K562 (cell line): Measurements from ENCODE around the gene ZNF891. TPM values are rescaled to one million over a fixed set of nuclear protein-coding genes. Genes with fewer than 3 reads are reported as not detected.

Experiments used
- BRF2 ChIP-seq: IDR thresholded peaks from 3 replicates; pipeline ENCODE4 v1.6.1; 2011; ENCODE audit warnings: borderline replicate concordance, mild to moderate bottlenecking; ENCODE audit not compliant: insufficient read length, insufficient read depth
- CBFB ChIP-seq: sonication (generic); formaldehyde crosslinking; IDR thresholded peaks from 2 replicates; pipeline ENCODE4 v1.4.0; 2020; ENCODE audit warnings: mild to moderate bottlenecking, missing genetic modification reagents
- CTBP1 ChIP-seq: fragments of 450-650 bp; IDR thresholded peaks from 2 replicates; pipeline ENCODE4 v1.6.1; 2016; ENCODE audit warnings: borderline replicate concordance
- EP400 ChIP-seq: fragments of 450-650 bp; IDR thresholded peaks from 2 replicates; pipeline ENCODE4 v1.6.1; 2017; ENCODE audit warnings: antibody characterized with exemption, mild to moderate bottlenecking, moderate library complexity
- EZH2 ChIP-seq: IDR thresholded peaks from 2 replicates; pipeline ENCODE4 v1.6.1; 2012; ENCODE audit warnings: low read depth, mild to moderate bottlenecking, inconsistent platforms, low read length, borderline replicate concordance
- GTF2E2 ChIP-seq: fragments of 200-800 bp; sonication (Bioruptor generic); IDR thresholded peaks from 2 replicates; pipeline ENCODE4 v1.6.1; 2016; ENCODE audit warnings: missing genetic modification characterization, missing compliant biosample characterization
- L3MBTL2 ChIP-seq: fragments of 450-650 bp; IDR thresholded peaks from 2 replicates; pipeline ENCODE4 v1.6.1; 2016; ENCODE audit warnings: mild to moderate bottlenecking, moderate library complexity
- PURB ChIP-seq: sonication (generic); formaldehyde crosslinking; IDR thresholded peaks from 2 replicates; pipeline ENCODE4 v1.9.0; 2021; ENCODE audit warnings: low read depth, mild to moderate bottlenecking, missing genetic modification reagents
- RBM22 ChIP-seq: fragments of 200-400 bp; formaldehyde crosslinking; IDR thresholded peaks from 2 replicates; pipeline ENCODE4 v1.6.1; 2018; ENCODE audit warnings: low read length, low read depth; ENCODE audit not compliant: poor library complexity, severe bottlenecking
- RFX1 ChIP-seq: fragments of 450-650 bp; IDR thresholded peaks from 2 replicates; pipeline ENCODE4 v1.6.1; 2016; ENCODE audit warnings: mild to moderate bottlenecking, moderate library complexity
- TAF15 ChIP-seq: fragments of 200-400 bp; formaldehyde crosslinking; IDR thresholded peaks from 2 replicates; pipeline ENCODE4 v1.6.1; 2017; ENCODE audit warnings: mild to moderate bottlenecking, low read depth, low read length, moderate library complexity
- TFAP4 ChIP-seq: sonication (generic); formaldehyde crosslinking; IDR thresholded peaks from 2 replicates; pipeline ENCODE4 v1.8.0; 2022; ENCODE audit warnings: missing genetic modification reagents, mild to moderate bottlenecking, moderate library complexity, borderline replicate concordance
- YY1 ChIP-seq, 3 experiments: IDR thresholded peaks; 2 replicates each; pipeline ENCODE4 v1.6.1; 2011; ENCODE audit warnings: low read length in 2 of 3, mild to moderate bottlenecking in 2 of 3, moderate library complexity in 2 of 3, borderline replicate concordance in 1 of 3, control low read depth in 1 of 3, low read depth in 1 of 3; ENCODE audit not compliant: insufficient read depth in 3 of 3, insufficient replicate concordance in 2 of 3, control insufficient read depth in 1 of 3, insufficient read length in 1 of 3; ENCODE audit errors: extremely low read depth in 1 of 3
- ZC3H8 ChIP-seq: fragments of 450-650 bp; IDR thresholded peaks from 2 replicates; pipeline ENCODE4 v1.6.1; 2017
- ZEB2 ChIP-seq: fragments of 450-650 bp; IDR thresholded peaks from 2 replicates; pipeline ENCODE4 v1.6.1; 2016
- ZFX ChIP-seq: sonication (generic); formaldehyde crosslinking; IDR thresholded peaks from 2 replicates; pipeline ENCODE4 v1.8.0; 2022; ENCODE audit warnings: mild to moderate bottlenecking, missing genetic modification reagents, moderate library complexity
- ZNF592 ChIP-seq: fragments of 450-650 bp; IDR thresholded peaks from 2 replicates; pipeline ENCODE4 v1.6.1; 2017; ENCODE audit warnings: antibody characterized with exemption, mild to moderate bottlenecking
- ZNF717 ChIP-seq: fragments of 250-450 bp; sonication (Bioruptor Pico); IDR thresholded peaks from 2 replicates; pipeline ENCODE4 v1.5.0; 2021
- ZNF75A ChIP-seq: fragments of 450-650 bp; formaldehyde crosslinking; IDR thresholded peaks from 2 replicates; pipeline ENCODE4 v1.4.0; 2020; ENCODE audit warnings: mild to moderate bottlenecking
- ZNF778 ChIP-seq: fragments of 450-650 bp; formaldehyde crosslinking; IDR thresholded peaks from 2 replicates; pipeline ENCODE4 v1.4.0; 2020; ENCODE audit warnings: mild to moderate bottlenecking, moderate library complexity
- polyA plus RNA-seq, 8 experiments: library from polyadenylated mRNA; depleted of rRNA in 4 of 8; stranded (reverse) in 5 of 8; unstranded in 3 of 8; fragments of >200 nt; fragmentation: Nextera tagmentation in 2 of 8; fragmentation: Illumina TruSeq in 1 of 8; extraction: Ambion mirVana in 2 of 8; extraction: Trizol in 1 of 8; gene quantifications; 2 replicates each; pipeline versions ENCODE4 v1.2.1 to v1.2.3, GENCODE V29; 2011 to 2014; ENCODE audit warnings: inconsistent platforms in 1 of 8, missing spikeins in 1 of 8
- total RNA-seq, 7 experiments: library from RNA; depleted of rRNA in 6 of 7; stranded (reverse); fragments of >200 nt in 6 of 7; fragmentation: Illumina TruSeq in 2 of 7; extraction: Trizol in 2 of 7; gene quantifications; 2 replicates each; pipeline versions ENCODE4 v1.2.1 to v1.2.3, GENCODE V29; 2011 to 2021; ENCODE audit warnings: low replicate concordance in 1 of 7

The ZNF891 gene
- total and polyA plus RNA-seq, 9 of the 15 experiments (the other 6 are each of a cell fraction or from before 2014, with no cell fraction given), result 0.41 to 2.0 (median 1.3) TPM

- TF ChIP-seq ZNF592 (peak; percentile 60; the same call in 1 of the 2 replicates), ZNF717 (CRISPR knock-in tag) (no peak), YY1 (IDR thresholded peaks at IDR 0.05; ENCODE audit: borderline replicate concordance in 1 of 3, control insufficient read depth in 1 of 3, extremely low read depth in 1 of 3, insufficient read depth in 3 of 3, insufficient read length in 1 of 3, insufficient replicate concordance in 2 of 3, low read depth in 1 of 3, low read length in 2 of 3) (peak in 1 of 3 experiments; percentile 52), CBFB (CRISPR knock-in tag) (0 out of 2 replicates have a peak, but pooled peaks have one; percentile 6), ZNF75A (CRISPR knock-in tag) (no peak), PURB (no peak), ZC3H8 (no peak), RFX1 (no peak; the same call in 1 of the 2 replicates), ZFX (CRISPR knock-in tag) (peak; percentile 93), EP400 (peak; percentile 90), ZEB2 (peak; percentile 53; the same call in 1 of the 2 replicates), L3MBTL2 (peak; percentile 89), TFAP4 (CRISPR knock-in tag) (peak; percentile 37), ZNF778 (no peak), EZH2 (no peak), RBM22 (peak; percentile 25), BRF2 (no peak), TAF15 (no peak), CTBP1 (peak; percentile 51; the same call in 1 of the 2 replicates), GTF2E2 (tag) (peak; percentile 67; the same call in 1 of the 2 replicates)
Observed at GRCh38 chr12:133080368-133081158, 49.5 kb downstream of the ZNF891 start, which contains the start of gene ZNF140 (continued).
